PC-9 (cell line): ENCODE data around the gene ECI2.

Source experiments
- CTCF ChIP-seq: fragments of 200-600 bp; sonication (generic); conservative IDR thresholded peaks from 2 replicates; pipeline ENCODE4 v1.6.1; 2017; ENCODE audit warnings: mixed run types, antibody characterized with exemption, mild to moderate bottlenecking, moderate library complexity
- EZH2 ChIP-seq: fragments of 200-600 bp; sonication (generic); IDR thresholded peaks from 2 replicates; pipeline ENCODE4 v1.8.0; 2017; ENCODE audit warnings: antibody characterized with exemption, low read depth

- TF ChIP-seq CTCF (no peak), EZH2 (no peak)
These were observed 64.0 kb downstream of the ECI2 start for GRCh38 chr6:4071330-4071729.
